Hepatocyte (in vitro differentiated cells): ENCODE measurements around the gene OR13J1.

Source experiments
- EZH2 ChIP-seq: fragments of 200-600 bp; sonication (generic); IDR thresholded peaks from 2 replicates; pipeline ENCODE4 v1.6.1; 2016; ENCODE audit warnings: antibody characterized with exemption, mild to moderate bottlenecking, borderline replicate concordance
- EZH2phosphoT487 ChIP-seq: fragments of 200-600 bp; sonication (generic); IDR thresholded peaks from one replicate; pipeline ENCODE4 v1.6.1; 2018; ENCODE audit warnings: antibody characterized with exemption, mild to moderate bottlenecking, low read depth, moderate library complexity; ENCODE audit not compliant: unreplicated experiment, severe bottlenecking
- TF ChIP-seq, protein P1 (sequence below): fragments of 200-600 bp; sonication (generic); IDR thresholded peaks from 2 replicates; pipeline ENCODE4 v1.5.1; 2016; ENCODE audit warnings: antibody characterized with exemption, mild to moderate bottlenecking; ENCODE audit not compliant: poor library complexity

- TF ChIP-seq, protein P1, sequence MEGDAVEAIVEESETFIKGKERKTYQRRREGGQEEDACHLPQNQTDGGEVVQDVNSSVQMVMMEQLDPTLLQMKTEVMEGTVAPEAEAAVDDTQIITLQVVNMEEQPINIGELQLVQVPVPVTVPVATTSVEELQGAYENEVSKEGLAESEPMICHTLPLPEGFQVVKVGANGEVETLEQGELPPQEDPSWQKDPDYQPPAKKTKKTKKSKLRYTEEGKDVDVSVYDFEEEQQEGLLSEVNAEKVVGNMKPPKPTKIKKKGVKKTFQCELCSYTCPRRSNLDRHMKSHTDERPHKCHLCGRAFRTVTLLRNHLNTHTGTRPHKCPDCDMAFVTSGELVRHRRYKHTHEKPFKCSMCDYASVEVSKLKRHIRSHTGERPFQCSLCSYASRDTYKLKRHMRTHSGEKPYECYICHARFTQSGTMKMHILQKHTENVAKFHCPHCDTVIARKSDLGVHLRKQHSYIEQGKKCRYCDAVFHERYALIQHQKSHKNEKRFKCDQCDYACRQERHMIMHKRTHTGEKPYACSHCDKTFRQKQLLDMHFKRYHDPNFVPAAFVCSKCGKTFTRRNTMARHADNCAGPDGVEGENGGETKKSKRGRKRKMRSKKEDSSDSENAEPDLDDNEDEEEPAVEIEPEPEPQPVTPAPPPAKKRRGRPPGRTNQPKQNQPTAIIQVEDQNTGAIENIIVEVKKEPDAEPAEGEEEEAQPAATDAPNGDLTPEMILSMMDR = no peak
- TF ChIP-seq EZH2 (no peak), EZH2phosphoT487 (no peak)
Observed at GRCh38 chr9:35852876-35853865, 17.0 kb downstream of the OR13J1 start.
